Fibroblast of pulmonary artery (primary cell): ENCODE data around the gene PGF.

Source experiments
- DNase-seq: peaks from one replicate; pipeline ENCODE4 v3.0.0-alpha.2; 2010; ENCODE audit warnings: low read depth
- H3K4me3 ChIP-seq: replicated peaks from 2 replicates; pipeline ENCODE4 v1.5.1; 2011; ENCODE audit warnings: low read depth, mild to moderate bottlenecking, control low read depth, low read length, moderate library complexity
- CTCF ChIP-seq: IDR thresholded peaks from 2 replicates; pipeline ENCODE4 v1.5.1; 2011; ENCODE audit warnings: mild to moderate bottlenecking, control low read depth, low read length, inconsistent platforms; ENCODE audit errors: missing control alignments

The PGF gene

DNA sequence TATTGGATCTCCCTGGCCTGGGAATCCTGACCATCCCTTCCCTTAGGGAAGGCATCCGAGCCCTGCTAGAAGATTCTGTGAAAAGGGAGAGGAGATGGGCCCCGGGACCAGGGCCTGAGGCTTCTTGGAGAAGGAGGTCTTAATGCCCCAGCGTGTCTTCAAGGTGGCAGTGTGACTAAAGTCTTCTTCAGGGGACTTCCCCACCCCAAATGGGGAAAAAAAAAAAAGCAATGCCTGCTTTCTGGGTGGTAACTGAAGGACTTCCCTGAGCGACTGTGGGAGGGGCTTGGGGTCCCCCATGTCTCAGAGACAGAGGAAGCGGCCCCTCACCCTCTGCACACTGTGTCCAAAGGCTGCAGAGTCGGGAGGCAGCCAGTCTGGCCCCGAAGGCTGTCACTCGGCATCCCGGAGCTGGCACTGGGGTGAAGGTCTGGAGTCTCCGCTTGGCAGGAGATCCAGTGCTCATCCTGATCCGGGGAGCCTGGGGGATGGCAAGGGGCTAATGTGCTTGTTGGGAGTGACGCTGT lies 7.8 kb upstream of the PGF start:
- TF ChIP-seq CTCF, result no peak
- no peak for DNase-seq
- no peak overlapping the region for H3K4me3 ChIP-seq

- DNase-seq, result no peak
- no peak for TF ChIP-seq CTCF
- H3K4me3 ChIP-seq, result no peak overlapping the region
Measured at GRCh38 chr14:74962493-74962892, 7.1 kb upstream of the PGF start.

GRCh38 chr14:74962046-74962445 lies 6.6 kb upstream of the PGF start:
- no peak for TF ChIP-seq CTCF
- H3K4me3 ChIP-seq, result no peak overlapping the region
- DNase-seq, result no peak

DNA sequence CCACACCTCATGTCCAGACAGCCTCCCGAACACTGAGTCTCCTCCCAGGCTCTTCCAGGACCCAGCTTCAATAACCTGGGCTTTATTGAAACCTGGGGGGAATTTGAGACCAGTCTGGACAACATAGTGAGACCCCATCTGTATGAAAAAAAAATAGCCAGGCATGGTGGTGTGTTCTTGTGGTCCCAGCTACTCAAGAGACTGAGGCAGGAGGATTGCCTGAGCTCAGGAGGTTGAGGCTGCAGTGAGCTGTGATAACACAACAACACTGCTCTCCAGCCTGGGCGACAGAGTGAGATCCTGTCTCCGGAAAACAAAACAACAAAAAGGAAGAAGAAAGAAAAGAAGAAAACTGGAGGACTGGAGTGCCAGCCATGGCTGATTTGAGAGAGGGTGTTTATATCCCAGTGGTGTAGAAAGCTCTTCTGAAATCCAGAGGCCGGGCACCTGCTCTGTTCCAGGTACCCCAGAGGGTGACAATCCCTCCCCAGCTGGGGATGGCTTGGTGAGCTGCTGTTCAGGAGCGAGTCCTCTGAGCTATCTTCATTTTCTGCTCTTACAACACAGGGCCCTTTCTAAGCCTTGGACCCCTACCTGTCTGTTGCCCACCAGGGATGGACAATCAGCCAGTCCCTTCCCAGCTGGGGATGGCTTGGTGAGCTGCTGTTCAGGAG lies 6.0 kb upstream of the PGF start:
- H3K4me3 ChIP-seq, result no peak overlapping the region
- DNase-seq, result no peak
- TF ChIP-seq CTCF, result no peak

DNA sequence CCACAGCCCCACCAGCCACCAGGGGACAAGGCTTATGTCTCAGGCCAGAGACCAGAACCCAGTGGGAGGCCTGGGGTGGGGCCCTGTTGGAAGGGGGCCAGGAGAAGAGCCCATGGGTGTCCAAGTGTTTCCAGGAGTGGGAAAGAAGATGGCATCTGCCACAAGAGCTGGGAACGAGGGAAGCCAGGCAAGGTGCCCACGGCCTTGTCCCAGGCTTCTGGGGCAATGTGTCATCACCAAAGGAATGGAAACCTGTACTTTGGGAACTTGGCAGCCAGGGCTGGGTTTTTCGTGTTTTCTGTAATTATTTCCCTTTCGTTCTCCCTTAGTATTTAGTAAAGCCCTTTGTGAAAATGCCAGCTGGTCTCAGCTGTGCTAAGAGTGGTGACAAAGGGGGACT lies 5.3 kb upstream of the PGF start:
- H3K4me3 ChIP-seq, result no peak overlapping the region
- no peak for DNase-seq
- TF ChIP-seq CTCF, result no peak

GRCh38 chr14:74959596-74960180 lies 4.3 kb upstream of the PGF start:
- no peak overlapping the region for H3K4me3 ChIP-seq
- TF ChIP-seq CTCF, result no peak
- DNase-seq, result no peak
